Bone marrow (tissue), 2 donors: ENCODE data around the gene TIPRL.
"Not testable (repeated sequence)": the region's sequence is repeated elsewhere in the genome, so short reads cannot be mapped to it uniquely, and the experiment has no call there.

Source experiments
- DNase-seq, 2 donors: peaks; one replicate each; lab custom pipeline; 2025; lab: John Stamatoyannopoulos, UW

Gene TIPRL

DNA sequence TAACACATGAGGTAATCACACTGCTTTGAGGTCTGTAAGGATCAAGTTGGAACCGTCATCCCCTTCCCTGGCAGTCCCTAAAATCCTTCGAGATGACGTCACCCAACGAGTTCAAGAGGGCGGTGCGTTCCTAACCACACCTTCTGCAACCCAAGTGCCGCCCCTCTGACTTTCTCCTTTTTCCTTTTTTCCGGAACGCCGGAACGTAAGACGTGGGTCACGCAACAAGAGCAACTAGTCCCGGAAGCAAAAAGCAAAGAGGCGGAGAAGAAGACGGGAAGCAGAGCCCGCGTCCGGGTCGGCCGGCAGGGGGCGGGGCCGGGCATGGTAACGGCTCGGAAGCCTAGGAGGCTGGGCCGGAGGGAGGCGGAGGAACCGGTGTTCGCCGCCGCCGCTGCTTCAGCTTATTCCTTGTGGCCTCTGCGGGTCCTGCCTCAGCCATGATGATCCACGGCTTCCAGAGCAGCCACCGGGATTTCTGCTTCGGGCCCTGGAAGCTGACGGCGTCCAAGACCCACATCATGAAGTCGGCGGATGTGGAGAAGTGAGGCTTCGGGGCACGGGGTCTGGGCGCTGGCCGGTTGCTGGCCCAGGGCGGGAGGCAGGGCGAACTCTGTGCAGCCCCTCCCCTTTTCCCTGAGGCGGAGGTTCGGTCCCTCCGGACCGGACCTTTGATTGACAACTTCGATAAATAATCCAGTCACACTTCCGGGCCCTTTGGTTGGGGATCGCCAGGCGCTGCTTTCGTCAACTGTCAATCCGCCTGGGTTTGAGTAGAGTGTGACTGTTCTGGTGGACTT, at the start of gene TIPRL:
Gene TIPRL (plus strand): TSS at position 325 of the 800 bp plus-strand sequence. CDS start 116 bp downstream, at position 441.
- DNase-seq, result peak; percentile 78 to 96

GRCh38 chr1:168129933-168130332, 48.8 kb upstream of the TIPRL start:
- DNase-seq, result no peak

GRCh38 chr1:168134132-168134531, 44.6 kb upstream of the TIPRL start:
- no peak for DNase-seq

DNA sequence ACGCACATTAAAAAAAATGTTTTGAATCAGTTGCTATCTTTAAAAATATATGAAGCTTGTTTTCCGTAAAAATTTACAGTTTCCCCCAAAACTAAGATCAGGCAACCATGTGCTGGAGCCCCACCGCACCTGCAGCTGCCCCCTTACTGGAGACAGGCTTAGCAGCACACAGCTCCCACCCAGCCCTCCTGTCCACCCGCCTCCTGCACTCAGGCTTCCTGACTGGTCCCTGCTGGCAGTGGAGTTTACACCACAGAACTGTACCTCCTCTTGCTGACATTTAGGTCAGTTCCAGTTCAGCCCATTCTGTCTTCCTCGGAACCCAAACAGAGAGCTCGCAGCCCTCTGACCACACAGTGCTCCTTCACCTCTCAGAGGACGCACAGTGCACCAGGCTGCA, 44.1 kb upstream of the TIPRL start:
- no peak for DNase-seq

DNA sequence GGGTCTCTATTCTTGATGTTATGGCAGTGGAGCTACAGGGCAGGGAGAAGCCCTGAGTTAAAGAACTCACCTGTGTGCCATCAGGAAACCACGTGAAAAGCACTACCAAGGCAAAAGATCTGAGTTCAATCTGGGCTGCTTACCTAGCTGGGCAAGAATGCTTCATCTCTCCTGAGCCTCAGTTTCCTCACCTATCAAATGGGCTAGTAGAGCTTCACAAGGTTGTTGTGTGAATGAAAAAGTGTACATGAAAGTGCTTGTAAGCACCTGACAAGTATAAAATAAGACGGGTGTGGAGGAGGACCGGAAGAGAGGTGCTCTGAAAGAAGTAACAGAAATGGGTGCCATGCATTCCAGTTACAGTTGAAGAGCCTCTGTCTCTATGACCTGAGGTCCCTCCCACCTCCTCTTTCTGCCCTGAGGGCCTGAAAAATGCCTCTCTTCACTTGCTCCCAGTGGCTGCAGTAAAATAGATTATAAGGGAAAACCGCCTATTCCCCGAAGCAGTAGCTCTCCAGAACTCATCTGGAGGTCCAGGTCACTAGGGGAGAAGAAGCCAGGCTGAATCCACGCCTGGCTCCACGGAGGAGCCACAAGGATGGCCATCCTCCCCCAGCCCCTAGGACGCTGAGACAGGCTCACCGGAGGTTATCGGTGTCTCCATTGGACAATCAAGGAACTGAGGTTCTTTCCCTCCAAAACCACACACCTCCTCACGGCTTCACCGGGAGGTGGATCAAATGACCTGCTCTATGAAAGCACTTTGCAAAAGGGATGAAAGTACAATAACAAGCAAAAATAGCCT, 43.4 kb upstream of the TIPRL start:
- DNase-seq, result no peak

GRCh38 chr1:168135921-168136708, 42.6 kb upstream of the TIPRL start:
- DNase-seq, result no peak

DNA sequence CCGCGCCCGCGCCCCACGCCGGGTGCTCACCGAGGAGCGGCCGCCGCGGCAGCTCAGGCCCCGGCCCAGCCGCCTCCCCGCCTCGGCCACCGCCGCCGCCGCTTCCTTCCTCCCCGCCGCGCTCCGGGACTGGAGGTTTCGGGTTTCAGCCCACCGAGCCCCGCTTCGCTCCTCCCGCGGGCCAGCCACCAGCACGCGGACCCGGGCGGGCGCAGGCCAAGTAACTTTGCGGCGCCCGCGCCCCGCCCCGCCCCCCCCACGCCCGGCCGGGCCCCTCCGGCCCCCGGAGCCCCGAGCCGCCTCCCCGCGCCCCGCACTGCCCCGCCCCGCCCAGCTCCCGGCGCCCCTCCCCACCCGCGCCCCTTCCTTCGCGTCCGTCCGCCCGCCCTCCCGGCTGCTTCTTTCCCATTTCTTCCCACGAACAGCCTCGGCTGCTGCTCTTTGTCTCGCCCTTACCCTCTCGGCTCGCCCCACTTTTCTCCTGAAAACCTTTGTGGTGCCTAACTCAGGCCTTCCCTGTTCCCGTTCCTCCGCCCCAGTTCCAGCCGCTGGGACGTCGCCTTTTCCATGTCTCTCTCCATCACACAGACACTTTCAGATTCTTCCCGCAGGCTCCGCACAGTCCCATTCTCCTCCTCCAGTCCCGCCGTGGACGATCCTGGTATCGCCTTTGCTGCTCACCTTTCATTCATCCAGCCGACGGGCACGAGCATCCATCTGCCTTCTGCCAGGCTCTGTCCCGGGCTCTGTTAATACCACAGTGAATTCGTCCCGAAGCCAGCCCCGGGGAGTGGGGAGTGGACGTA, 41.9 kb upstream of the TIPRL start, which contains the start of gene GPR161:
Gene GPR161 (minus strand): TSS at position 222 of the 806 bp plus-strand sequence. CDS start 32,080 bp downstream, outside the sequence.
- peak in 1 of 2 donors; percentile 24 for DNase-seq

GRCh38 chr1:168137515-168137821, 41.3 kb upstream of the TIPRL start:
- DNase-seq, result no peak

- DNase-seq, result no peak
These were observed 40.6 kb upstream of the TIPRL start for GRCh38 chr1:168138134-168138533.

DNA sequence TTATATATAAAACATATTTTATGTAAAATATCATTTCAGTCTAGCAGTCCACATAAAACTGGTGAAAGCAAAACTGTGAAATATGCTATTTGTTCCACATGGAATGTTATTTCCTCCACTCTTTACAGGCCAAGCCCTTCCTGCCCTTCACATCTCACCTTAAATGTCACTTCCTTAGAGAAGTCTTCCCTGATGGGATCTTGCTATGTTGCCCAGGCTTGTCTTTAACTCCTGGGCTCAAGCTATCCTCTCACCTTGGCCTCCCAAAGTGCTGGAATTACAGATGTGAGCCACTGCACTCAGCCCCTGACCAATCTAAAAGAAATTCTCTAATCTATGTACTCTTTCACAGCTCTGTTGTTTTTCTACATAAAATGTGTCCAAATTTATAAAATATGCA, 39.7 kb upstream of the TIPRL start:
- no peak for DNase-seq

DNA sequence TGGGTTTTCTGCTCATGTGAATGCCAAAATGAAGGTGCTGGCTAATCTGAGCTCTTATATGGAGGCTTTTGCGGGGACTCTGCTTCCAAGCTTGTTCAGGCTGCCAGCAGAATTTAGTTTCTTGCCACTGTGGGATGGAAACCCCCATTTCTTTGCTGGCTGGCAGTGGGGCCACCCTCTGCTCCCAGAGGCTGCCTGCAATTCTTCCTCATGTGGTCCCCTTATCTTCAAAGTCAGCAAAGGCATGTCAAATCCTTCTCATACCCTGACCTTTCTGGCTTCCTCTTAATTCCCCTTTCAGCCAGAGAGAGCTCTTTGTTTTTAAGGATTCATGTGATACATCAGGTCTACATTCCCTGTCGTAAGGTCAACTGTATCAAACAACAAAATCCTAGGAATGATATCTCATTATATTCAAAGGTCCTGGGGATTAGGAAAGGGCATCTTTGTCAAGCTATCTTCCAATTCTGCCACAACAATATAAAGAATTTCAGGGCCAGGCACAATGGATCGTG, 36.8 kb upstream of the TIPRL start:
- no peak for DNase-seq

- peak; percentile 48 to 81 for DNase-seq
These were observed 33.3 kb upstream of the TIPRL start for GRCh38 chr1:168145184-168146159.

GRCh38 chr1:168146160-168146539, 32.6 kb upstream of the TIPRL start:
- no peak for DNase-seq

DNA sequence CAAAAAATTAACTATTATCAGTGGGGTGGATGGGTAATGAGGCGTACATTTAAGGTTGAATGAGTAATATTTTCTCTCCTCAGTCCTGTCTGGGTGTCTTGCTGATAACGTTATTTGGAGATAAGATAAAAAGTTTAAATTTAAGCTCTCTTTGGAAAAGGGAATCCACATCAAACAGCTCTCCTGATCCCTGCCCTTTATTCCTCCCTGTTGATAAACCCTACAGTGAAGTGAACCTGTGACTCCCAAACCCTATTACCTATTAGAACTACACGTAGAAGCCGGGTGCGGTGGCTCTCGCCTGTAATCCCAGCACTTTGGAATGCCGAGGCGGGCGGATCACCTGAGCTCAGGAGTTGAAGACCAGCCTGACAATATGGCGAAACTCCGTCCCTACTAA, 32.1 kb upstream of the TIPRL start:
- DNase-seq, result no peak

- peak in 1 of 2 donors; percentile 80 for DNase-seq
These were observed 29.8 kb upstream of the TIPRL start for GRCh38 chr1:168148916-168149315.

DNA sequence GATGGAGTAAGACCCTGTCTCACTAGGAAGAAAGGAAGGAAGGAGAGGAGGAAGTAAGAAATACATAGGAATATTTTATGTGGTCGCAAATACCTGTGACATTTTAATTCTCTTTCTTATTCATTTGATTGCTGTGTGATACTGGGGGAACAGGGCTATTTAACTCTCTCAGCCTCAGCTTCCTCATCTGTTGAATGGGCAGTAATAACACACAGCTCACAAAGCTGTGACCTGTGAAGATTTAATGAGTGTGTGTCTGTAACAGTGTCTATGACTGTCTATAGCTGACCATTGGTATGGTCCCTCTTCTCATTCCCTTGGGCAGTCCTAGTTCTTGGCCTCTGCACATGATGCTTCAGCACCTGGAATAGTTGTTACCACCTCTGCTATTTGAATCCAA, 28.5 kb upstream of the TIPRL start:
- DNase-seq, result no peak

- no peak for DNase-seq
These were observed 26.8 kb upstream of the TIPRL start for GRCh38 chr1:168151935-168152334.

DNA sequence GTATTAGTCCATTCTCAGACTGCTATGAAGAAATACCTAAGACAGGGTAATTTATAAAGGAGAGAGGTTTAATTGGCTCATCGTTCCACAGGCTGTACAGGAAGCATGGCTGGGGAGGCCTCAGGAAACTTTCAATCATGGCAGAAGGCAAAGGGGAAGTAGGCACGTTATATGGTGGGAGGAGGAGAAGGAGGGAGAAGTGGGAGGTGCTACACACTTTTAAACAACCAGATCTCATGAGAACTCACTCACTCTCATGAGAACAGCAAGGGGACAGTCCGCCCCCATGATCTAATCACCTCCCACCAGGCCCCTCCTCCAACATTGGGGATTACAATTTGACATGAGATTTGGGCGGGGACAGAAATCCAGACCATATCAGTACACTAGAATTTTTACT, 24.1 kb upstream of the TIPRL start:
- DNase-seq, result not testable (repeated sequence)

DNA sequence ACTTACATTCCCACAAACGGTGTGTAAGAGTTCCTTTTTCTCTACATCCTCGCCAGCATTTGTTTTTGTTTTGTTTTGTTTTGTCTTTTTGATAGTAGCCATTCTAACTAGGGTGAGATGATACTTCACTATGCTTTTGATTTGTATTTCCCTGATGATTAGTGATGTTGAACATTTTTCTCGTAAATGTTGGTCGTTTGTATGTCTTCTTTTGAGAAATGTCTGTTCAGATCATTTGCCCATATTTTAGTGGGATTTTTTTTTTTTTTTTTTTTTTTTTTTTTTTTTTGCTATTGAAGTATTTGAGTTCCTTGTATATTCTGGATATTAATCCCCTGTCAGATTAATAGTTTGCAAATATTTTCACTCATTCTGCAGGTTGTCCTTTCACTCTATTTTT, 22.9 kb upstream of the TIPRL start:
- no peak for DNase-seq

DNA sequence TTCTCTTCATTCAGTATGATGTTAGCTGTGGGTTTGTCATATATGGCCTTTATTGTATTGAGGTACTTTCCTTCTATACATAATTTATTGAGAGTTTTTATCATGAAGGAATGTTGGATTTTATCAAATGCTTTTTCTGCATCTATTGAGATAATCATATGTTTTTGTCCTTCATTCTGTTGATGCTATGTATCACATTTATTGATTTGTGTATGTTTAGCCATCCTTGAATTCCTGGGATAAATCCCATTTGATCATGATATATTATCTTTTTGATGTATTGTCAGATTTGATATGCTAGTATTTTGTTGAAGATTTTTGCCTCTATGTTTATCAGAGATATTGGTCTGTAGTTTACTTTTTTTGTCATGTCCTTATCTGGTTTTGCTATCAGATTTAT, 21.1 kb upstream of the TIPRL start:
- DNase-seq, result no peak
